Activated naive CD4-positive, alpha-beta T cell treated with anti-CD3 and anti-CD28 coated beads, Interleukin-2, amount 10 ng/mL, durations not matched to agents 7 days and 5 days (primary cell): ENCODE measurements around the gene OTOG.

ENCODE experiments used
- CTCF ChIA-PET: fragments of 350-600 bp; sonication (Branson Sonifier 250); formaldehyde crosslinking; loops from one replicate; lab custom pipeline; 2021; ENCODE audit warnings: antibody characterized with exemption; lab: Charles Lee
- DNase-seq: peaks from one replicate; pipeline ENCODE4 v3.0.0-alpha.2; 2020
- H3K27ac Mint-ChIP-seq: one replicate; pipeline ENCODE4 v1.8.0; 2021; ENCODE audit warnings: mild to moderate bottlenecking, moderate library complexity, mixed read lengths
- H3K27me3 Mint-ChIP-seq: one replicate; pipeline ENCODE4 v1.8.0; 2021; ENCODE audit warnings: mild to moderate bottlenecking, mixed read lengths
- H3K36me3 Mint-ChIP-seq: one replicate; pipeline ENCODE4 v1.8.0; 2021; ENCODE audit warnings: mixed read lengths
- H3K4me1 Mint-ChIP-seq: one replicate; pipeline ENCODE4 v1.8.0; 2021; ENCODE audit warnings: mixed read lengths
- H3K4me3 Mint-ChIP-seq: one replicate; pipeline ENCODE4 v1.8.0; 2021; ENCODE audit warnings: mild to moderate bottlenecking, moderate library complexity, mixed read lengths
- H3K9me3 Mint-ChIP-seq: one replicate; pipeline ENCODE4 v1.8.0; 2021; ENCODE audit warnings: mixed read lengths

Gene OTOG

DNA sequence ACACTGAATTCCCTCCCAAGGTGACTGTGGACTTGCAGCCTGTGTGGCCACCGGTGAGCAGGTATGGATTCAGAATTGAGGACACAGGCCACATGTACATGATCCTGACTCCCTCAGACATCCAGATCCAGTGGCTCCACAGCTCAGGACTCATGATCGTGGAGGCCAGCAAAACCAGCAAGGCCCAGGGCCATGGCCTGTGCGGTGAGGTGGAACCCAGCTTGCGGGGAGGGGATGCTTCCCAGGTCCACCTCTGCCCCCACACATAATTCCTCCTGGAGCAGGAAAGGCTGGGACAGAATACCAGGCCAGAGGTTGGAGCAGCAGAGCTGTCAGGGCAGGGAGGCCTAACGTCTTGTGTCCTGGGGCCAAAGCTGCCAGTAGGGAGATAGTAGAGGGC is 82.1 kb downstream of the OTOG start:
- no peak for DNase-seq
- CTCF ChIA-PET: no interaction called here
- peaks cover 24% of the 10 kb centered on the region for H3K27me3 Mint-ChIP-seq
- H3K27ac Mint-ChIP-seq: no peak overlapping the region
- H3K4me1 Mint-ChIP-seq: no peaks in the 10 kb centered on the region
- H3K4me3 Mint-ChIP-seq: no peak overlapping the region
- H3K9me3 Mint-ChIP-seq: no peaks in the 10 kb centered on the region
- no peaks in the 10 kb centered on the region for H3K36me3 Mint-ChIP-seq

DNA sequence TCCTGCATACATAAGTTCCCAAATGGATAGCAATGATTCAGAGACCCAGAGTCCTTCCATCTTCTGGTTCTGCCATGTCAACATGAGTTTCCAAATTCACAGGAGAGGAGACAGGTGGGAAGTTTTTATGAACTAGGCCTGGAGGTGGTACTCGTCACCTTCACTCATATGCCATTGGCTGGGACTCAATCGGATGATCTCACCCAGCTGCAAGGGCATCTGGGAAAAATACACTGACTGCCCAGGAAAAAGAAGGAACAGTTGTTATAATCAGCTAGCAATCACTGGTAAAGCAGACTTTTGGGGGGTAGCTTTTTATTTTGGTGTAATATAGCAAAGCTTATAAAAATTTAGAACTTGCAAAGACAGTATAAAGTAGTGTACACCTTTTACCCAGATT is 83.9 kb downstream of the OTOG start:
- H3K4me3 Mint-ChIP-seq: no peak overlapping the region

DNA sequence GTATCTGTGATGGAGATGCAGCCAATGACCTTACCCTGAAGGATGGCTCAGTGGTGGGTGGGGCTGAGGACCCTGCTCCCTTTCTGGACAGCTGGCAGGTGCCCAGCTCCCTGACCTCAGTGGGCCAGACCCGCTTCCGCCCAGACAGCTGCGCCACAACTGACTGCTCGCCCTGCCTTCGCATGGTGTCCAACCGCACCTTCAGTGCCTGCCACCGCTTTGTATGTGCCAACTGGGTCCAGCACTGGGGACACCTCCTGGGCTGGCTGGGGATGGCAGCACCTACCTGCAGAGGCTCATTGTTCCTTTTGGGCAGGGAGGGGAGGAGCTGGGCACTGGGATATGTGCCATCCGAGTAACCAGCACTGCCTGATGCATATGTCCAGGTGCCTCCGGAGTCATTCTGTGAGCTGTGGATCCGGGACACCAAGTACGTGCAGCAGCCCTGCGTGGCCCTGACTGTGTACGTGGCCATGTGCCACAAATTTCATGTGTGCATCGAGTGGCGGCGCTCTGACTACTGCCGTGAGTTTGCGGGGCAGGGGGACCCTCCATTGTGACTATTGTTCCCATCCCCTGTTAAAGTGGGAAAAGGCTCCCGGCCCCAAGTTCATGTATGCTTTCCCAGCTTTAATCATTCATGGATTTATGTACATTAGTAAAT is 84.8 kb downstream of the OTOG start:
- no peak overlapping the region for H3K4me3 Mint-ChIP-seq
- no peaks in the 10 kb centered on the region for H3K9me3 Mint-ChIP-seq
- H3K4me1 Mint-ChIP-seq: no peaks in the 10 kb centered on the region
- CTCF ChIA-PET: no interaction called here
- no peaks in the 10 kb centered on the region for H3K36me3 Mint-ChIP-seq
- DNase-seq: no peak
- H3K27me3 Mint-ChIP-seq: peaks cover 13% of the 10 kb centered on the region
- no peak overlapping the region for H3K27ac Mint-ChIP-seq

More for the DNA sequence above, 83.9 kb downstream of the OTOG start:
- CTCF ChIA-PET: interaction anchor here (0.7 kb wide), 1 partner anchor 34 kb away, joined by 3 read pairs; no protein-coding TSS in a partner anchor
- Mint-ChIP-seq H3K36me3 (no peaks in the 10 kb centered on the region), H3K4me1 (no peaks in the 10 kb centered on the region), H3K9me3 (no peaks in the 10 kb centered on the region), H3K27me3 (peaks cover 16% of the 10 kb centered on the region), H3K27ac (no peak overlapping the region)
- DNase-seq: no peak

DNA sequence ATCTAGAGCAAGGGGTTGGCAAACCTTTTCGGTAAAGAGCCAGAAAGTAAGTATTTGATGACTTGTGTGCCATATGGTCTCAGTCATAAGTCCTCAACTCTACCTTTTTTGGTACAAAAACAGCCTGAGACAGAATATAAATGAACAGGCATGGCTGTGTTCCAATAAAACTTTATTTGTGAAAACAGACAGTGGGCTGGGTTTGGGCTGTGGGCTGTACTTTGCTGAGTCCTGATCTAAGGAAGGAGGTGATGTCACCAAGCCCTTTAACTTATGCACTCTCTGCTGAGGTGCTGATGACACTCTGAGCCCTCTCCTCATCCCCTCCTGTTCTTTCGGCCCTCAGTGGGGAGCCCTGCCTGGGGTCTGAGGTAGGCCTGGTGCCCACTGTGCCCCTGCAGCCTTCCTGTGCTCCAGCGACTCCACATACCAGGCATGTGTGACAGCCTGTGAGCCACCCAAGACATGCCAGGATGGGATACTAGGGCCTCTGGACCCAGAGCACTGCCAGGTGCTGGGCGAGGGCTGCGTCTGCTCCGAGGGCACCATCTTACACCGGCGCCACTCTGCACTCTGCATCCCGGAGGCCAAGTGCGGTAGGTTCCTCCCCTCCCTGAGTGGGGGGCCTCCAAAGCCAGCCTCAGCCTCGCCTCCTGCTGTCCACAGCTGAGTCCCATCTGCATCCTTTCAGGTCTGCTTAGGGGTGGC is 86.4 kb downstream of the OTOG start:
- Mint-ChIP-seq H3K4me3 (no peak overlapping the region), H3K36me3 (no peaks in the 10 kb centered on the region), H3K4me1 (no peaks in the 10 kb centered on the region), H3K9me3 (no peaks in the 10 kb centered on the region), H3K27ac (no peak overlapping the region), H3K27me3 (peaks cover 15% of the 10 kb centered on the region)
- CTCF ChIA-PET: no interaction called here
- DNase-seq: no peak

DNA sequence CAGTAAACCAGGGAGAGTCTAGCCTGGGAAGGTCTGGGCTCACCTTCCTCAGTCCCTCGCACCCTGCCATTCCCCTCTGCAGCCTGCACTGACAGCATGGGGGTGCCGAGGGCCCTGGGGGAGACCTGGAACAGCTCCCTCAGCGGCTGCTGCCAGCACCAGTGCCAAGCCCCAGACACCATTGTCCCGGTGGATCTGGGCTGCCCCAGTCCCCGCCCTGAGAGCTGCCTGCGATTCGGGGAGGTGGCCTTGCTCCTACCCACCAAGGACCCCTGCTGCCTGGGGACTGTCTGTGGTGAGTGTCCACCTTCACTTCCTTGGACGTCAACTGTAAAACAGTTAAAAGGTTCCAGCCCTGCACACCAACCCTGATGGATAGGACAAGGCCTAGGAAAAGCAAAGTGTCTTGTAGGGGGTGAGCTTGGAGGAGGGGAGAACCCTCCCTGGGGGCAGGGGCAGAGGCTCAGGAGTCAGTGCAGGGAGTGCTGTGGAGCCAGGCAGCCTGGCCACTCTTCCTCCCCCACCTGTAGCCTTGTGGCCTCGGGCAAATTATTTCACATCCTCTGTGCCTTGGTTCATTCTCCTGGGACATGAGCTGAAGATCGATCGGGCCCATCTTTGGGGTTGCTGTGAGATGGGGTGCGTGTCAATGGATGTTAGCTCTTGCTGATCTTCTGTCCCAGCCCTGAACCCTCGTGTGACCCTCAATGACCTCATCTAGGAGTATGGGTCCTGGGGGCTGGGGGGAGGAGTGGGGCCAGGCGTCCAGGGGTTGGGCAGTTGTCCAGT is 87.1 kb downstream of the OTOG start:
- DNase-seq: no peak
- Mint-ChIP-seq H3K27ac (no peak overlapping the region), H3K4me3 (no peak overlapping the region), H3K4me1 (no peaks in the 10 kb centered on the region), H3K27me3 (peaks cover 9% of the 10 kb centered on the region), H3K36me3 (no peaks in the 10 kb centered on the region), H3K9me3 (no peaks in the 10 kb centered on the region)
- CTCF ChIA-PET: no interaction called here

DNA sequence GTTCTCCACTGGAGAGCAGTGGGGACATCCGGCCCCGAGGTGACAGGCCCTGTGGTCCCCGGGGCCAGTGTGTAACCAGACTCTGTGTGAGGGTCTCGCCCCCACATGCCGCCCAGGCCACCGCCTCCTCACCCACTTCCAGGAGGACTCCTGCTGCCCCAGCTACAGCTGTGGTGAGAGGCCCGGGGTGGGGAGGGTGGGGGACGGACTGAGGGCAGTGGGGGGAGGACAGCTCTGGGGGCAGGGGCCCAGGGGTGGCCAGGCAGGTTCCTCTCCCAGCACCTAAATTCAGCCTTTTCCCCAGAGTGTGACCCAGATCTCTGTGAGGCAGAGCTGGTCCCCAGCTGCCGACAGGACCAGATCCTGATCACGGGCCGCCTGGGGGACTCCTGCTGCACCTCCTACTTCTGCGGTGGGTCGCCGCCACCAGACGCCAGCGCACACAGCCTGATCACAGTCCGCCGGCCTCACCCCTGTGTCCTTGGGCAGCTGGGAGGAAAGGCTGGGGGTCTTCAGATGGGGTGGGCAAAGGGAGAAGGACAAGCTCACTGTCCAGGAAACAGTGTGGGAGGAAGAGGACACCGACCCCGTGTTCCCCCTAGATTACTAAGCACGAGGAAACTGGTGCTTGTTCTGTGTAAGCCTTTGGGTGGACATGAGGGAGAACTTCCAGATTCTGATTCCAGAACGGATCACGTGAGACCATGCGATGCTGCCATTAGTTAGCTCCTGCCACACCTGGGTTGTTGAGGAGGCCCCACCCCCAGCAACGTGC is 87.9 kb downstream of the OTOG start:
- Mint-ChIP-seq H3K4me1 (no peaks in the 10 kb centered on the region), H3K27me3 (peaks cover 5% of the 10 kb centered on the region), H3K9me3 (no peaks in the 10 kb centered on the region), H3K36me3 (no peaks in the 10 kb centered on the region), H3K4me3 (no peak overlapping the region), H3K27ac (no peak overlapping the region)
- DNase-seq: no peak
- CTCF ChIA-PET: no interaction called here

DNA sequence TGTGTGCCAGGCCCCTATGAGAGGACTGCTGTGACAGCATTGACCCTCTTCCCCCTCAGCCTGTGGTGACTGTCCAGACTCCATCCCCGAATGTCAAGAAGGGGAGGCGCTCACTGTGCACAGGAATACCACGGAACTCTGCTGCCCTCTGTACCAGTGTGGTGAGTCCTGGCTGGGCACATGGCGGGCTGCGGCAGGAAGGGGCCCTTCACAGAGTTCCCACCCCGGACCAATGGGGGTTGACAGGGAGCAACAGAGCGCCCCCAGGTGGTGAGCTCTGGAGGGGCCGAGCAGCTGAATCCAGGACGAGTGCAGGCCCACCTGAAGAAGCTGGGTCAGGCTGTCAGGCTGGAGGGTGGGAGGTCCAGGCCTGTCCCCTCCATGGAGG is 88.5 kb downstream of the OTOG start:
- Mint-ChIP-seq H3K4me3 (no peak overlapping the region), H3K4me1 (no peaks in the 10 kb centered on the region), H3K36me3 (no peaks in the 10 kb centered on the region), H3K27me3 (peaks cover 4% of the 10 kb centered on the region), H3K27ac (no peak overlapping the region), H3K9me3 (no peaks in the 10 kb centered on the region)
- CTCF ChIA-PET: no interaction called here
- no peak for DNase-seq

DNA sequence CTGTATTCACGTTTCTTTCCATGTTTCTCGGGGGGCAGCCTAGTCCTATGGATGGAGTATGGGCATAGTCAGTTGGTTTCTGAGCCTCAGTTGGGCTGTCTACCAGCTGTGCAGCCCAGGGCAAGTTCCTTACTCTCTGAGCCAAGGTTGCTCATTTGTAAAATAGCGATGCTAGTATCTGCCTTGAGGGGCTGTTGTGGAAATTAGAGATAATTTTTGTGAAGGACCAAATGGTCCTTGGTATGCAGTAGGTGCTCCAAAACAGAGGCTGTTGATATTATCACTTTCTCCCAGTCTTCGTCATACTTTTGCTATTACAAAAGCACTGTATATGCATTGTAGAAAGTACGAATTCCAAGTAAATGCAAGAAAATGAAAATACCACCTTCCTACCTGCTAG is 89.7 kb downstream of the OTOG start:
- H3K4me1 Mint-ChIP-seq: no peaks in the 10 kb centered on the region
- H3K4me3 Mint-ChIP-seq: no peak overlapping the region
- no peaks in the 10 kb centered on the region for H3K9me3 Mint-ChIP-seq
- H3K27me3 Mint-ChIP-seq: peaks cover 4% of the 10 kb centered on the region
- DNase-seq: no peak
- H3K36me3 Mint-ChIP-seq: no peaks in the 10 kb centered on the region
- no peak overlapping the region for H3K27ac Mint-ChIP-seq
- CTCF ChIA-PET: no interaction called here

DNA sequence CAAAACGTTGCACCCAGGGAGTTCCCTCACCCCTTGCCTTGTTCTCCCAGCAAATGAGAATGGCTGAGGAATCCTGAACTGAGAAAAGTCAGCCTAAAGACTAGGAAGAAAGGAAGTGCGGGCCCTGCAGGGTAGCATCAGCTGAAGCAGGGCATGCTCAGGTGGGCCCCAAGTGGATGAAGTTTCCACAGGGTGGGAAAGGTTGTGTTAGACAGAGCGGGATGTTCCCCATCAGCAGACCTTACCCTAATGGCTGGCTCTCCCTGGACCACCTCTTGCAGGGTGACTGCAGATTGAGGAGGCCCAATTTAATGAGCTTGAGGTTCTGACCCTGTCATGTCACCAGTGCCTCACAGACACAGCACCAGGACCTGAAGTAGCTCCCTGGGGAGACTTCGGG is 90.8 kb downstream of the OTOG start:
- Mint-ChIP-seq H3K36me3 (no peaks in the 10 kb centered on the region), H3K27me3 (peaks cover 4% of the 10 kb centered on the region), H3K4me1 (no peaks in the 10 kb centered on the region), H3K27ac (no peak overlapping the region), H3K9me3 (no peaks in the 10 kb centered on the region), H3K4me3 (no peak overlapping the region)
- CTCF ChIA-PET: no interaction called here
- no peak for DNase-seq

DNA sequence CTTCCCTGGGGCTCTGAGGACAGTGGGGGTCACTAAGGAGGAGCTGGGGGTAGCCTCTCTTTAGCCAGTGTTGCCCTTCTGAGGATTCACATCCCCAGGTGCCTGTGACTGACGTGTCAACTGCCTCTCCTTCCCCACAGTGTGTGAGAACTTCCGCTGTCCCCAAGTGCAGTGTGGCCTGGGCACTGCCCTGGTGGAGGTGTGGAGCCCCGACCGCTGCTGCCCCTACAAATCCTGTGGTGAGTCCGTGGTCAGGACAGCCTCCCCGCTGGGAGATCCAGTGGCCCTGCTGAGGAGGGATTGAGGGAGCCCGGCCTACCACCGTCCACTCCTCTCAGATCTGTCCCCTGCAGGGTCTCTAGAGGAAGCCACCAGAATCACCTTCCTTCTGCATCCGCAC is 91.3 kb downstream of the OTOG start:
- Mint-ChIP-seq H3K36me3 (no peaks in the 10 kb centered on the region), H3K27me3 (peaks cover 4% of the 10 kb centered on the region), H3K27ac (no peak overlapping the region), H3K4me3 (no peak overlapping the region), H3K9me3 (no peaks in the 10 kb centered on the region), H3K4me1 (no peaks in the 10 kb centered on the region)
- CTCF ChIA-PET: no interaction called here
- no peak for DNase-seq

DNA sequence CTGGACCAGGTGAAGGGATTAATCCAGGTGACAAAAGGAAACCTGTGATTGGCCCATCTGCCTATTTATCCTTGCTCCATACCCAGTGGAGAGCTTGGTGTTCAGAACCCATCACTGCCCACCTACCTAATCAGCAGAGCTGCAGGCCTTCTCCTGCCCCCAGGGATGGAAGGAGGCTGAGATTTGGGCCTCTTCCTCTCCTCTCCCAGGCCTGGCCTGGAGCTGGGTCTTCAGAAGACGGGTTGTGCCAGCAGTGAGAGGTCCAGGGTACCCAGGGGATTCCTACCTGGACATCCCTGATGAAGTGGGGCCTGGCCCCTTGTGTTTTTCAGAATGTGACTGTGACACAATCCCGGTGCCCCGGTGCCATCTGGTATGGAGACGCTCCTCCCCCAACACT is 92.0 kb downstream of the OTOG start:
- Mint-ChIP-seq H3K27ac (no peak overlapping the region), H3K4me1 (no peaks in the 10 kb centered on the region), H3K9me3 (no peaks in the 10 kb centered on the region), H3K36me3 (no peaks in the 10 kb centered on the region), H3K4me3 (no peak overlapping the region), H3K27me3 (peaks cover 4% of the 10 kb centered on the region)
- no peak for DNase-seq
- CTCF ChIA-PET: no interaction called here

DNA sequence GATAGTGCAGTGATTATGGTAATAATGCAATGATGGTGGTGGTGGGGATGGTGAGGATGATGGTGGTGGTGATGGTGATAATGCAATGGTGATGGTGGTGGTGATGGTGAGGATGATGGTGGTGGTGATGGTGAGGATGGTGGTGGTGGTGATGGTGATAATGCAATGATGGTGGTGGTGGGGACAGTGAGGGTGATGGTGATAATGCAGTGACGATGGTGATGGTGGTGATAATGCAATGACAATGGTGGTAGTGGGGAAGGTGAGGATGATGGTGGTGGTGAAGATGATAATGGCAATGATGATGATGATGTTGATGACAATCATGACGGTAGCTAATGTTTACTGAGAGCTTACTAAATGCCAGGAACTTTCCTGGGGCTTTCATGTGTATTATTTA is 92.7 kb downstream of the OTOG start:
- no peaks in the 10 kb centered on the region for H3K9me3 Mint-ChIP-seq
- DNase-seq: no peak
- H3K27ac Mint-ChIP-seq: no peak overlapping the region
- no peaks in the 10 kb centered on the region for H3K36me3 Mint-ChIP-seq
- H3K4me3 Mint-ChIP-seq: no peak overlapping the region
- CTCF ChIA-PET: interaction anchor here (0.6 to 0.7 kb wide), 2 partner anchors 678 to 1038 kb away, joined by 3 read pairs; no protein-coding TSS in a partner anchor
- H3K4me1 Mint-ChIP-seq: no peaks in the 10 kb centered on the region
- H3K27me3 Mint-ChIP-seq: peaks cover 4% of the 10 kb centered on the region

DNA sequence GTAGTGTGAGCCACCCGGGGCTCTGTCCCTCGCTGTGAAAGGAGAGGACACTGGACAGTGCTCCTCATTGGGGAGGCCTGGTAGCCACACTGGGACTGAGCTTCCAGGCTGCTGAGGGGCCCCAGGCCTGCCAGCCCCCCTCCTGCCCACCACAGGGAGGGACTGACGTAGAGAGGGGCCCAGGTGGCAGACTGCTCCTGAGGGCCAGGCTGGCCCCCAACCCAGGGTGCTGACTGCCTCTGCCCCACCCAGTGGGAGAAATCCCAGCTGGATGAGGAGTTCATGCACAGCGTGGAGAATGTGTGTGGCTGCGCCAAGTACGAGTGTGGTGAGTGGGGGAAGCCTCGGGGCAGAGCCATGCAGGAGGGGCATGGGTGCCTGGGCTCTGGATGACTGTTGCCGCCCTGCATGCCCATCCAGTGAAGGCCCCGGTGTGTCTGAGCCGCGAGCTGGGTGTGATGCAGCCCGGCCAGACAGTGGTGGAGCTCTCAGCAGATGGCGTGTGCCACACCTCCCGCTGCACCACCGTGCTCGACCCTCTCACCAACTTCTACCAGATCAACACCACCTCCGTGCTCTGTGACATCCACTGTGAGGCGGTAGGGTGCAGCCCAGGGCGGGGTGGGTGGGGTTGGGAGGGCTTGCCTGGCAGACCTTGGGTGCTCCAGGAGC is 93.6 kb downstream of the OTOG start:
- no peak for DNase-seq
- Mint-ChIP-seq H3K9me3 (no peaks in the 10 kb centered on the region), H3K27ac (no peak overlapping the region), H3K27me3 (peaks cover 4% of the 10 kb centered on the region), H3K36me3 (no peaks in the 10 kb centered on the region), H3K4me3 (no peak overlapping the region), H3K4me1 (no peaks in the 10 kb centered on the region)
- CTCF ChIA-PET: interaction anchor here (0.7 to 0.8 kb wide), 2 partner anchors 10 to 679 kb away, joined by 3 read pairs; no protein-coding TSS in a partner anchor
